ENCODE results near the gene APOH. TPM values are rescaled to one million over a fixed set of nuclear protein-coding genes. Genes with fewer than 3 reads are reported as not detected.

APOH gene
- total RNA-seq, 2 donors from 2014 or later: 0.34 to 1.1 TPM

DNA sequence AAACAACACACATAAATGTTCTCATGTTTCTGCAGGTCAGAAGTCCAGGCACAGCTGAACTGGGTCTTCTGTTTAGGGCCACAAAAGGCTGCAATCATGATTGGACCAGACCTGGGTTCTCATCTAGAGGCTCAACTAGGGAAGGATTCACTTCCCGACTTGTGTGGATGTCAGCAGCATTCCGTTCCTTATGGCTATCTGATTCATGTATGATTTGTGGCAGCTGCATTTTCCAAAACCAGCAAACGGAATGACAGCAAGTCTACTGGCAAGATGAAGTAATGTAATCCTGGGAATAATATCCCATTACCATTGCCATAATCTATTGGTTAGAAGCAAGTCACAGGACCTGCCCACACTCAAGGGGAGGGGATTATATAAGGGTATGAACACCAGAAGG, 59.4 kb downstream of the APOH start:
- ATAC-seq (no peak), DNase-seq (no peak)
- intact Hi-C loops (cut with DNase I, micrococcal nuclease): loop anchor here in 1 of 2 donors (5.0 to 10.0 kb wide), 3 partner anchors 745 to 938 kb away; no protein-coding TSS in a partner anchor

DNA sequence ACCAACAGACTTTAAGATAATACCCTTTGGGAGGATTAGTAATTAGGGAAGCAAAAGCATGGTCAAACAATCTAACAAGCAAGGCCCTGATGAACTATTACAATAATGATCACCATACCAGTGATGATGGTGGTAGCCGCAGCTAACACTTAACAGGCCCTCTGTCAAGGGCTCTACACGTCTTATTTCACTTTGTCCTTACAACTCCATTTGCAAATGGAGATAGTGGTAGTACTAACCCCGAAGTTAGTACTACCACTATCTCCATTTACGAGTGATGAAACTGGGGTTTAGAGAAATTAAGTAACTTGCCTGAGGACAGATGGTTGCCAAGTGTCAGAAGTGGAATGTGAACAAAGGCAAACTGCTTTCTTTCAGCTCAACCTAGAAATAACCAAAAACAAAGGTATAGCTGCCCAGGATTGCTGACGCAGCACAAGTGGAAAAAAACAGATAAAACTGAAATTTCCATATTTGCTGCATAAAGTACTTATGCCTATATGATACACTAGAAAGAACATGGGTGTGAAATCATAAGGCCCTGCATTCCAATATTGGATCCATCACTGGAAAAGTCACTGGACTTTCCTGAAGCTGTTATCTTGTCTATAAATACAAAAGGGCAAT, 61.9 kb downstream of the APOH start:
- ATAC-seq (no peak), DNase-seq (no peak)
- intact Hi-C loops (cut with DNase I, micrococcal nuclease): loop anchor here in 1 of 2 donors (5.0 to 10.0 kb wide), 2 partner anchors 743 to 875 kb away; no protein-coding TSS in a partner anchor

DNA sequence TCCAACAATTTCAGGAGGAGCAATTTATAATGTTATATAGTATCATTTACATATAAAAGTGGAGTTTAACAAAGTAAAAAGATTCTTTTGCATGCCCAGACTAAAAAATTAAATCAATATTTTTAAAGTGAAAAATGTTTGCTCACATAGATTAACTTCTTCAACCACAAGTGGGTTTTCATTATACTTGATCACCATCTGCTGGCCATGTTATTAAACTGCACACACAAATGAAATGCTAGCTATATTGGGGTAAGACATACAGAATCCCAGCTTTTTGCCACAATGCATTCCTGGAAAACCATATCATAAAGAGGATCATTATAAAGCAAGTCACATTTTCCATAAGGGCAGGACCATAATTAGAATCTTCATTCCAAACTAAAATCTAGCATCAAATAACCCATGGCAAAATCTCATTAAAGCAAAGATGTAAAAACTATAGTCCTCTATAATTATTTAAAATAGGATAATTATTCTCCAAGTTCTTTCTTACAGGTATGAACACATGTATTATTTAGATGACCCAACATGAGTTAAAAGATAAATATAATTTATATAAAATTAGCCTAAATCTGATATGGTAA, 63.6 kb downstream of the APOH start:
- DNase-seq (no peak), ATAC-seq (peak; percentile 63)
- intact Hi-C loops (cut with DNase I, micrococcal nuclease): loop anchor here in 1 of 2 donors (5.0 to 10.0 kb wide), 2 partner anchors 741 to 873 kb away; no protein-coding TSS in a partner anchor

Other genes with a start within 250 kb of the APOH start
- 1 to 10 TPM; 4.5 to 8.1 TPM for gene CEP112, start 37.3 kb downstream of the APOH start, total RNA-seq
- gene PRKCA, start 73.2 kb upstream of the APOH start, total RNA-seq: 10 to 100 TPM; 43.0 to 53.0 TPM

Measured in left colon (tissue), 2 donors.